Activated naive CD8-positive, alpha-beta T cell (primary cell): Measurements from ENCODE around the gene GMDS.

Experiments used
- H3K27ac Mint-ChIP-seq: one replicate; pipeline ENCODE4 v1.8.0; 2021; ENCODE audit warnings: mixed read lengths
- H3K27me3 Mint-ChIP-seq: one replicate; pipeline ENCODE4 v1.8.0; 2021; ENCODE audit warnings: mixed read lengths
- H3K36me3 Mint-ChIP-seq: one replicate; pipeline ENCODE4 v1.8.0; 2021; ENCODE audit warnings: mixed read lengths
- H3K4me1 Mint-ChIP-seq: one replicate; pipeline ENCODE4 v1.8.0; 2021; ENCODE audit warnings: low read depth, mixed read lengths
- H3K4me3 Mint-ChIP-seq: one replicate; pipeline ENCODE4 v1.8.0; 2021; ENCODE audit warnings: mild to moderate bottlenecking, mixed read lengths
- H3K9me3 Mint-ChIP-seq: one replicate; pipeline ENCODE4 v1.8.0; 2021; ENCODE audit warnings: low read depth, mixed read lengths

The GMDS gene

DNA sequence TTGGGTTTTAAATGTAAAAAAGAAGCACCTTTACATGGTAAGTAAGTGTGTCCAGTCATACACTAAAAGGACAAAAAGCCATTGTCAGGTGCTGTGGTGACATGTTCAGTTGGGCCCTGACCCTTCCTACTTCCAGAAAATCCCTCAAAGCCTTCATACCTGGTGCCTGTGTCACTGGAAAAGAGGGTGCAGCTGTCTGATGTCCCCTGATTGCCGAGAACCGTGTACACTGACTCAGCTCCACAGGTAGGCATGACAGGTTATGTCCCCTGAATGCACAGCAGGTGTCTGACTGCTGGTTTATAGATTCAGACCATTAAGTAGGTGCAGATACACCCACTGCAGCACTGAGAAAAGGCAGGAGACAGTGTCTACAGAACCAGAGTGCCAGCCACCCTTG is 536.6 kb downstream of the GMDS start:
- H3K4me3 Mint-ChIP-seq: no peak overlapping the region
- H3K9me3 Mint-ChIP-seq: no peaks in the 10 kb centered on the region
- H3K4me1 Mint-ChIP-seq: no peaks in the 10 kb centered on the region
- peaks cover 5% of the 10 kb centered on the region for H3K36me3 Mint-ChIP-seq
- no peaks in the 10 kb centered on the region for H3K27me3 Mint-ChIP-seq
- H3K27ac Mint-ChIP-seq: no peak overlapping the region

DNA sequence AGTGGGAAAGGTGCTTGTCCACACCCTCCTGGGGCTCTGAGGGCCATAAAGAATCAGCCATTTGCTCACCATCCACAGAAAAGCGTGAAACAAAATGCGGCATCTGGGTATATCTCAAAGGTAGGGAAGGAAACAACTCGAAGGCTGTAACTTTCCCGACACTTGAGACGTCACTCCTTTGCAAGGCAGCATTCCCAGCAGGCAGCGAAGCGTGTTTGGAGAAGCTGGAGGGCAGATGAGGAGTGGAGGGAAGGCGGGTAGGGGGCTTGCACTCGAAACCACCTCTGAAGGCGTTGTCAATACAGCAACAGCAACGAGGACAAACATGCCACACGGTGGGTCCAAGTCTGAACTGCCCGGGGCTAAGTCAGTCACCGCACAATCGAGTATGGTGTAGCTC is 537.3 kb downstream of the GMDS start:
- peaks cover 6% of the 10 kb centered on the region for H3K36me3 Mint-ChIP-seq
- H3K27ac Mint-ChIP-seq: no peak overlapping the region
- no peaks in the 10 kb centered on the region for H3K27me3 Mint-ChIP-seq
- no peaks in the 10 kb centered on the region for H3K4me1 Mint-ChIP-seq
- no peak overlapping the region for H3K4me3 Mint-ChIP-seq
- no peaks in the 10 kb centered on the region for H3K9me3 Mint-ChIP-seq

DNA sequence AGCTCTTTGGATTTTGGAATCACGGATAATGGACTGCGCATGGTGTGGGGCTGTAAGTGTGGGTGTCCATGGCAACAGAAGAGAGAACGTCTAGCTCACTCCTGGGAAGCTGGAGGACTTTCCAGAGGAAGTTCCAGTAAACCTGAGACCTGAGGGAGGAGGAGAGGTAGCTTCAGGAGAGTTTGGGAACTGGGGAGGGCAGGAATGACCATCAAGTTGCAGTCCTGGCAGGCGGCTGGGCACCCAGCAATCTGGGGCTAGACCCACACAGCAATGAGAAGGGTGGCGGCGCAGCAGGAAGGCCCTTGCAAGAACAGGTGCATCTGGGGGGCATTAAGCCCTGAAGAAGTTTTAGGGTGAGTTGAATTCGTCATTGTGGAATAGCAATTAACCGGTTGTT is 539.8 kb downstream of the GMDS start:
- H3K9me3 Mint-ChIP-seq: no peaks in the 10 kb centered on the region
- no peak overlapping the region for H3K27ac Mint-ChIP-seq
- no peak overlapping the region for H3K4me3 Mint-ChIP-seq
- H3K4me1 Mint-ChIP-seq: no peaks in the 10 kb centered on the region
- peaks cover 8% of the 10 kb centered on the region for H3K36me3 Mint-ChIP-seq
- no peaks in the 10 kb centered on the region for H3K27me3 Mint-ChIP-seq

DNA sequence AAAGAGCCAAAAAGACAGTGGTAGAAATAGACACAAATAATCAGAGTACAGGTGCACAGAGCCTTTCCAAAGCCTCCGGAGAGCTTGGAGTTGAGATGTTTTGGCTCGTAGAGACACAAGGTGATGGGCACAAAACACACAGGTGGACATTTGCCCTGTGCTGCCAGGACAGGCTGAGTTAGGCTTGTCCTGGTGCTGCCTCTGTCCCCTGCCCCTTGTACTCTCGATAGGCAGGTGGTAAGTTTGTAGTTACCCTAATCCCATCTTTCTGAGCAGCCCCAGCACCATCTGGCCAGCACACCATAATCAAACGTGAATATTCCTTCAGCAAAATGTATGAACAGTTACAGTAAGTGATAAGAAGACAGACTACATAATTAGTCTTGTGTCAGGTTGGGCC is 540.2 kb downstream of the GMDS start:
- Mint-ChIP-seq H3K27ac (no peak overlapping the region), H3K36me3 (peaks cover 8% of the 10 kb centered on the region), H3K9me3 (no peaks in the 10 kb centered on the region), H3K4me1 (no peaks in the 10 kb centered on the region), H3K27me3 (no peaks in the 10 kb centered on the region), H3K4me3 (no peak overlapping the region)

DNA sequence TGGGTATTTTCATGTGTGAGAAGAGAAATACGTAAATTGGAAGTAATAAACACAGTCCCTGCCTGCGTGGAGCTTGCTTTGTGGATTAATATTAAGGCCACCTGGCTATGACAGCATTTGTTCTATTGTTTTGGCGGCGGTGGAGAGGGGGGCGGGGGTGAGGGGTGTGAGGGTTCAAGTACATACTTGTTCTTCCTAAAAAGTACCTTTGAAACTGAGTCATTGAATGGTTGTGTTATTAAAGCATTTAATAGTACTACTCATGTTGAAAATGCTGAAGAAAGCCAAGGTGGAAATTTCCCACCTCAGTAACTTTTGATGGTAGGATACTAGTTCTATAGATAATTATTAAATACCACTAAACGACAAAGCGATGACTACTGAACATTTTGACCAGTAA is 540.7 kb downstream of the GMDS start:
- no peaks in the 10 kb centered on the region for H3K27me3 Mint-ChIP-seq
- H3K27ac Mint-ChIP-seq: no peak overlapping the region
- H3K9me3 Mint-ChIP-seq: no peaks in the 10 kb centered on the region
- H3K4me1 Mint-ChIP-seq: no peaks in the 10 kb centered on the region
- no peak overlapping the region for H3K4me3 Mint-ChIP-seq
- H3K36me3 Mint-ChIP-seq: peaks cover 8% of the 10 kb centered on the region

DNA sequence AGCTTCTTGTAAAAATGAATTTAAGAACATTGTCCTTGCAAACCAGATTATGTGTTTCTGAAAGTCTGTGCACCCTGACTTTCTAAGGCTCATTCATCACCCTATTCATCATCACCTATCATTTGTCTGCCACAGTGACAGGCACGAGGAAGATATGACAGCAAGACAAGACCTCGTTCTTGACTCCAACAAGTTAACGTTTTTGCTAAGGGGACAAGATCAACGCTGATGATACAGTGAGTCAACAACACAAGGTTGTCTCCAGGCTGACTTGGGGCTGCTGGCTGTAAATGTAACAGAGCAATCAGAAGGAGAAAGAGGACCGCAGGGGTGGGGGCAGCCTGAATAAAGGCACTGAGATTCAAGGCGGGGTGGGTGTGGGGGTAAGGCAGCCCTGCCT is 541.5 kb downstream of the GMDS start:
- no peaks in the 10 kb centered on the region for H3K9me3 Mint-ChIP-seq
- H3K4me1 Mint-ChIP-seq: peaks cover 3% of the 10 kb centered on the region
- peaks cover 8% of the 10 kb centered on the region for H3K36me3 Mint-ChIP-seq
- no peak overlapping the region for H3K4me3 Mint-ChIP-seq
- H3K27ac Mint-ChIP-seq: no peak overlapping the region
- no peaks in the 10 kb centered on the region for H3K27me3 Mint-ChIP-seq

DNA sequence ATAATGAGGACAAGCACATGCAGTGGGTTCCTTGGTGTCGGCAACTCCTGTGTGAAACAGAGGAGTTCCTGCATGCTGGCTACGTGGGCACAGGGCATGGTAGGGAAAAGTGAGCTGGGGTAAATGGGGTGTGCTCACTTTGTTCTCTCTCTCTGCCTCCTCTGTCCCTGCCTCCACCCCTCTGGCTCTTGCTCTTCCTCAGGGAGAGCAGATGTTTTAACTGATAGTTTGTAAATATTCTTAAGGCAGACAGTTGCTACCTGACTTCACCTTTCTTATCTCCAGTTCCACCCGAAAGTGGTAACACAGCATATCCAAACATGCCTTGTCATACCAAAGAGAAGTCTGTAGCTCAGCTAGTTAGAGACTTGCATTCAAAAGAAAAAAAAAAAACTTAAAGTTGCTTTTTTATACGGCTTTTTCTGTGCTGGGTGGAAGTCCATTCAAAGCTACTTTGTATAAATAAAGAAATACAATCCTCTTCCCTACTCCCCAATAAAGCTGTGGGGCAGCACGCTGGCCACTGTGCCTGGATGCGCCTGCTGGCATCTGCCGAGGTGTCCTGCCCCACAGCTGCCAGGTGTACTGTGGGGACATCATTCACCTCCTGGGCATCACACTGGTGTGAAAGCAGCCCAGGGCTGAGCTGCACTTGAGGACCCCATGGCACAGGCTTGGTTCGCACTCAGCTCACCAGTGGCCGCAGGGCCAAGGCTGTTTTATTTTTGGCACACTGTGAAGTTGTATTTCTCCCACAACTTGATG is 542.1 kb downstream of the GMDS start:
- Mint-ChIP-seq H3K36me3 (peaks cover 7% of the 10 kb centered on the region), H3K9me3 (no peaks in the 10 kb centered on the region), H3K4me1 (peaks cover 4% of the 10 kb centered on the region), H3K4me3 (no peak overlapping the region), H3K27ac (no peak overlapping the region), H3K27me3 (no peaks in the 10 kb centered on the region)

DNA sequence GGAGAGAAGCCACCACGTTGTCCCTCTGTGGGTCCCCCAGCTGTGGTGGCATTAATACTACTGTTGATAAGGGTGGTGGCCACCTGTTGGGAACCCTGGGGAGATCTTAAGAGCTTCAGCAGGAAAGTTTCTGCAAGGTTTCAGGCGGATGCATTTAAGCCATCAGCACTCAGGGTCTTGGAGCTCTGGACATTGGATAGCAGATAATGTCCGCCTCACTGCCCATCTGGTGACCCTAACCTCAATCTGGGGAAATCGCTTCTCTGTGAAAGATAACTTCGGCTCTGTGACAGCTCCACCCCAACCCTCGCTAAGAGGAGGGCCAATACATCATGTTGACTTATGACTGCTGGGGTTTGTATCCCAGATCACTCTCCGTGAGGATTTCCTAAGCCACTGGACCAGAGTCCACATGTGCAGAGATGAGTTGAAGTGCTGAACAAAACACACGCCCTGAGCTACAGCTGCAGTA is 542.8 kb downstream of the GMDS start:
- Mint-ChIP-seq H3K4me3 (no peak overlapping the region), H3K4me1 (peaks cover 4% of the 10 kb centered on the region), H3K9me3 (no peaks in the 10 kb centered on the region), H3K36me3 (peaks cover 10% of the 10 kb centered on the region), H3K27me3 (no peaks in the 10 kb centered on the region), H3K27ac (no peak overlapping the region)

DNA sequence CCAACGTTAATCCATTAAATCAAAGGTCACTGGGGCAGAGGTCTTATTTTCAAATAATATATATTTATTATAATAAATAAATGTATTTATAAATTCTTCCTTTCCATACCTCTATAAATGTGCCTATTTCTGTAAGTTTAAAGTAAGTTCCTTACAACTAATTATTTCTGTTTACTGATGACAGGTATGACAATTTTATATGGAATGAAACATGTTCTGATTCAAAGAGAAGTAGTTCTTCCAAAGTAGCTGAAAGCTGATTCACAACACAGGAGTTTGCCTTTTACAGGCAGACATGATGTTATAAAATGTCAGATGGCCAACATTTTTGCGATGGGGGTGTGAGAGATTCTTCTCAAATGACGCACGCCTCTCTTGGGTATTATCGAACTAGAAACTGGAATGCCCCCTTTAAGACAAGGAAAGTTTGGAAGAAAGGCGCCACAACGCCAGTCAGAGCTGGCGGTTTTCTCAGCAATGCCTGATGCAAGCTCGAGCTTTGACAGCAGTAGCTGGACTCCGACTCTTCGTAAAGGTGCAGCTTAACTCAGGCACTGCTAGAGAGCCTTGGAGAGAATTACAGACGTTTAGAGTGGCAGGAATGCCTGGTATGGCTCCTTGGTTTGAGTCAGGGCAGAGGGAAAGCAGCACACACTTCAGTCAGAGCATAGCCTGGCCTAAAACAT is 543.6 kb downstream of the GMDS start:
- Mint-ChIP-seq H3K9me3 (no peaks in the 10 kb centered on the region), H3K36me3 (peaks cover 12% of the 10 kb centered on the region), H3K4me3 (no peak overlapping the region), H3K4me1 (peaks cover 4% of the 10 kb centered on the region), H3K27ac (no peak overlapping the region), H3K27me3 (no peaks in the 10 kb centered on the region)

DNA sequence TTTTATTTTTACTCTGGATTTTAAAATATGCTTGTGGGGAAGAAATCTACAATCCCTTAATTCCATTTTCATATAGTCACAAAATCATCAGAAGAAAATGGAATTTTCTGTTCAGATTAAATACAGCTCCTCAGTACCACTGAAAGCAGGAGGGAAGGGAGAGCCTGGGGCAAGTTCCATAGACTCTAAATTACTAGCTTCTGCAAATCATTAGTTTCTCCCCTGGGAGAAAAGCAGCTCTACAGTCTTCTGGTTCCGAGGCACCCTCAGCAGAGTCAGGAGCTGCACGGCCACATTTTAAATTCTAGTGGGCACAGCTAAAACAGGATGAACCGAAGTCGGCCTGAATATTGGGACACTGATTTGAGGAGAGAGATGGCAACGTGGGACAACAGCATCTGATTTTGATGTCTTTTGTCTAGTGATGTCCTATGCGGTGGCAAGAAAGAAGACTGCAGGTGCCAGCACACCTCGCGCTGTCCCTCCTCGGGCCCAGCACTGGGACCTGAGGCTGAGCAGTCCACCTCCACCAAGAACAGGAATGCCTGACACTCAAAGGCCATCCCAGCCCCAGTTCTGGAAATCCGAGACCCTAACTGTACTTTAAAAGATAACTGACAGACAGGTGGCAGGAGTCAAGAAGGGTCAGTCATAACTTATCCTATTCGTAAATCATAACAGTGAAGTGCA is 545.0 kb downstream of the GMDS start:
- no peaks in the 10 kb centered on the region for H3K9me3 Mint-ChIP-seq
- H3K27me3 Mint-ChIP-seq: no peaks in the 10 kb centered on the region
- H3K4me3 Mint-ChIP-seq: no peak overlapping the region
- peaks cover 4% of the 10 kb centered on the region for H3K4me1 Mint-ChIP-seq
- peaks cover 13% of the 10 kb centered on the region for H3K36me3 Mint-ChIP-seq
- no peak overlapping the region for H3K27ac Mint-ChIP-seq

DNA sequence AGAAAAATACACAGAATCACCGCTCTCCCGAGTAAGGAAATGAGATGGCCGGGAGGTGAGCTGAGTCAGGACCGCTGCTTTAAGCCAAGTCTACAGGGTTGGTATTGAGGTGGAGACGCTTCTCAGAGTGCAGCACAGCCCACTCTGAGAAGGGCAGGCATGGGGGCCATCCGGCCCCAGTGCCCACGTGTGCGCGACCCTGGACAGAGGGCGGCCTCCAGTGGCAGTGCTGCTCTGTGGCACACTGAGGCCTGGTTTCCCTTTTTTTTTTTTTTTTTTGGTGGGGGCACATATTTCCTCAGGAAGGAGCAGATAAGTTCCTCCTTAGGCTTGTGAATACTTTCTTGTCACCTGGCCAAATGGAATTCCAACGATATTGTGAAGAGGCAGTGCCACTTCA is 546.9 kb downstream of the GMDS start:
- Mint-ChIP-seq H3K36me3 (peaks cover 15% of the 10 kb centered on the region), H3K27me3 (no peaks in the 10 kb centered on the region), H3K27ac (no peak overlapping the region), H3K9me3 (no peaks in the 10 kb centered on the region), H3K4me1 (peaks cover 4% of the 10 kb centered on the region), H3K4me3 (no peak overlapping the region)

DNA sequence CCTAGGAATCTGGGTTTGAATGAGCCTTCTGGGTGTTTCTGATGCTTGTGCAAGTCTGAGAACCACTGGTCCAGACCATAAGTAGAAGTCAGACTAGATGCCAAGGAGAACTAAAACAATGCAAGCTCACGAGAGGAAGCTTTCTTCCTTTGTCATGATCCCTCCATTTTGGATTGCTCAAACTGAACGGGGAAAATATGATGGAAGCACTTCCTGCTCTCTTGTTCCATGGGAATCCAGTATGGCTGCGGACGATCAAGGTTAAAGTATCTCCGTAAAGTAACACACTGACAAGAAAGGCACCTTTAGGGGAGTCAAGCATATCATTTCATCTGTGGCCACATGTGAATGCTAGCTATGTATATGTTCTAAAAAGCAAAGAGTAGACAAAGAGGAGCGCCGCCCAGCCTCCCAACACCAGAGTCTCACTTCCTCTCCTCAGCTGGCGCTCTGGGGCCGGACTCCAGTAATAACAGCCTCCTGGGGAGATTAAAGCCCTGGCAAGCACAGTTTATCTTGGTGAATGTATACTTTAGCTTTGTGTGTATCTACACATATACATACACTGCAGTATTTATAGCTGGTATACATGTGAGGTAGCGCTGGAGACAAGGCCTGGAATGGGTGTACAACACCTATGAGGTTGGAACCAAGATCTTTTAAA is 547.6 kb downstream of the GMDS start:
- Mint-ChIP-seq H3K9me3 (no peaks in the 10 kb centered on the region), H3K4me1 (peaks cover 4% of the 10 kb centered on the region), H3K4me3 (no peak overlapping the region), H3K27ac (no peak overlapping the region), H3K36me3 (peaks cover 20% of the 10 kb centered on the region), H3K27me3 (no peaks in the 10 kb centered on the region)

DNA sequence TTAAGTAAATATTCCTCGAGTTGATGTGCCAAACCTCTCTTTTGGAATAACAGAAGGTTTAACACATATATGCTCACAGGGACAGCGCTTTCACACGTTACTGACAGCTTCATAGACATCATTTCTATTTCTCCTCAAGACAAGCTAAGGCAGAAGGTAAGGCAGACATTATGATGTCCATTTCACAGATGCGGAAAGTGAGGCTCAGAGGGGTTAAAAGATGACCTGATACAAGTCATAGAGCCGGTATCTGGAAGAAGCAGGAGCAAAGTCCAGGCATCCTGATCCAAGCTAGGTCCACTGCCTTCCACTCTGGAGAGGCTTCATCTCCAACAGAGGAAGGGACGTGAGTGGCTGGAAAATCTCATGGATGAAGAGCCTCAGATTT is 548.9 kb downstream of the GMDS start:
- Mint-ChIP-seq H3K4me3 (no peak overlapping the region), H3K36me3 (peaks cover 27% of the 10 kb centered on the region), H3K4me1 (peaks cover 4% of the 10 kb centered on the region), H3K27me3 (no peaks in the 10 kb centered on the region), H3K9me3 (no peaks in the 10 kb centered on the region), H3K27ac (no peak overlapping the region)

DNA sequence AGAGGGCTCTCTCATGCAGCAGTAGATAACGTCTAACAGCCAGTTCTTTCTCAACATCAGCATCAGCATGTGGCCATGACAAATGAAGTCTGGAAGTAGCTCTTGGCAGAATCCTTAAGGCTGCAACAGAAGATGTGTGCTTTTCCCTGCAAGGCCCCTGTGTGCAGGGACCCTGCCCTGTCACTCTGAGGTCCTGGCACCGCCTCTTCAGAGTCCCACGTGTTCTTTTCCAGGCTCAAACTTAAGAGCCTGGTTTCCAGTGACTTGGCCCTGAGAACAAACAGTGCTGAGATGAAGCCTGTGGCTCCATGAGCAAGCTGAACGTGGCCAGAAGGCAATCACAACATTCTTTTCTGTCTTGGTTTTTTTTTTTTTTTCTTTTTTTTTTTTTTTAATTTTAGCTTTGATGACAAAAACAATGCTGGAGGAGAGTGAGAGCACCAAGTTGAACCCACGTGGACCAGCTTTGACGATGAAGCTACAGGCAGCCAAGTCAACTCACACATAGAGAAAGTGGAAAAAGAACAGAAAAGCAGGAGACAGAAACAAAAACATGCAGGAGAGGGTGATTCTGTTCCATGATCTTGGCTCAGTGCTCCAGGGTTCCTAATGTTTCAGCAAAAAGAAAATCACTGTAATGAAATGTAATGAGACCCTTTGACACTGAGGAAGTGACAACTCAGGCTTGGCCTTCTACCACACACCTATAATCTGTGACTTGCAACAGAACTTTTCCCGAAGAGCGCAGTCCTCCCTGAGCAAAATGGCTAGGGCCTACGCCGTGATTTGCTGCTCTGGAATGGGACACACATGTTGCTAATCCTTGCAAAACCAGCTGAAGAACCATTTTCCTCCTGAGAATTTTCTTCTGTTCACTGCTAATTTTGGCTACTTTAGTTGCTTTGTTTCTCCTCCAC is 549.6 kb downstream of the GMDS start:
- Mint-ChIP-seq H3K4me1 (peaks cover 4% of the 10 kb centered on the region), H3K27me3 (no peaks in the 10 kb centered on the region), H3K4me3 (no peak overlapping the region), H3K9me3 (no peaks in the 10 kb centered on the region), H3K36me3 (peaks cover 25% of the 10 kb centered on the region), H3K27ac (no peak overlapping the region)
